SK-N-SH (cell line): Measurements from ENCODE around the gene PTPRB.

Source experiments
- CTCF ChIP-seq: fragments of 200-600 bp; sonication (generic); IDR thresholded peaks from 2 replicates; pipeline ENCODE4 v1.6.1; 2017; ENCODE audit warnings: antibody characterized with exemption, mild to moderate bottlenecking, moderate library complexity
- ELF1 ChIP-seq: IDR thresholded peaks from 2 replicates; pipeline ENCODE4 v1.4.0; 2012
- EP300 ChIP-seq, 2 experiments: IDR thresholded peaks; 2 replicates each; pipeline versions ENCODE4 v1.4.0 to v1.6.1; 2012; ENCODE audit warnings: borderline replicate concordance in 1 of 2, low read depth in 1 of 2, low read length in 1 of 2
- FOSL2 ChIP-seq: IDR thresholded peaks from 2 replicates; pipeline ENCODE4 v1.4.0; 2012; ENCODE audit warnings: low read depth, mild to moderate bottlenecking, moderate library complexity, borderline replicate concordance
- FOXM1 ChIP-seq: IDR thresholded peaks from 2 replicates; pipeline ENCODE4 v1.4.0; 2012; ENCODE audit warnings: low read depth, mild to moderate bottlenecking
- MXI1 ChIP-seq: IDR thresholded peaks from 2 replicates; pipeline ENCODE4 v1.6.1; 2012; ENCODE audit warnings: mild to moderate bottlenecking, low read depth, low read length, improper control_type of control experiment
- NFIC ChIP-seq: IDR thresholded peaks from 2 replicates; pipeline ENCODE4 v1.4.0; 2012; ENCODE audit warnings: borderline replicate concordance
- POLR2AphosphoS5 ChIP-seq: IDR thresholded peaks from 2 replicates; pipeline ENCODE4 v1.6.1; 2012; ENCODE audit warnings: low read depth, low read length
- RCOR1 ChIP-seq: fragments of 150-350 bp; IDR thresholded peaks from 2 replicates; pipeline ENCODE4 v1.6.1; 2017; ENCODE audit warnings: antibody characterized with exemption, low read length
- REST ChIP-seq: IDR thresholded peaks from 2 replicates; pipeline ENCODE4 v1.6.1; 2012; ENCODE audit warnings: mild to moderate bottlenecking, low read depth, low read length, moderate library complexity
- RFX5 ChIP-seq: IDR thresholded peaks from 2 replicates; pipeline ENCODE4 v1.6.1; 2012; ENCODE audit warnings: mild to moderate bottlenecking, improper control_type of control experiment, low read length
- SMC3 ChIP-seq: IDR thresholded peaks from 2 replicates; pipeline ENCODE4 v1.6.1; 2012; ENCODE audit warnings: low read depth, low read length, improper control_type of control experiment
- TCF12 ChIP-seq: IDR thresholded peaks from 2 replicates; pipeline ENCODE4 v1.4.0; 2012
- TF ChIP-seq, protein P1 (sequence below): IDR thresholded peaks from 2 replicates; pipeline ENCODE4 v1.4.0; 2012; ENCODE audit warnings: low read depth, borderline replicate concordance

GRCh38 chr12:70487440-70487839 lies 149.8 kb downstream of the PTPRB start:
- TF ChIP-seq RCOR1 (no peak), CTCF (no peak), RFX5 (no peak), ELF1 (no peak), EP300 (IDR thresholded peaks at IDR 0.05; ENCODE audit: borderline replicate concordance in 1 of 2, low read depth in 1 of 2, low read length in 1 of 2) (no peak), REST (no peak), FOXM1 (no peak), NFIC (no peak), FOSL2 (no peak), MXI1 (no peak), SMC3 (no peak), POLR2AphosphoS5 (no peak), TCF12 (no peak)
- TF ChIP-seq, protein P1, sequence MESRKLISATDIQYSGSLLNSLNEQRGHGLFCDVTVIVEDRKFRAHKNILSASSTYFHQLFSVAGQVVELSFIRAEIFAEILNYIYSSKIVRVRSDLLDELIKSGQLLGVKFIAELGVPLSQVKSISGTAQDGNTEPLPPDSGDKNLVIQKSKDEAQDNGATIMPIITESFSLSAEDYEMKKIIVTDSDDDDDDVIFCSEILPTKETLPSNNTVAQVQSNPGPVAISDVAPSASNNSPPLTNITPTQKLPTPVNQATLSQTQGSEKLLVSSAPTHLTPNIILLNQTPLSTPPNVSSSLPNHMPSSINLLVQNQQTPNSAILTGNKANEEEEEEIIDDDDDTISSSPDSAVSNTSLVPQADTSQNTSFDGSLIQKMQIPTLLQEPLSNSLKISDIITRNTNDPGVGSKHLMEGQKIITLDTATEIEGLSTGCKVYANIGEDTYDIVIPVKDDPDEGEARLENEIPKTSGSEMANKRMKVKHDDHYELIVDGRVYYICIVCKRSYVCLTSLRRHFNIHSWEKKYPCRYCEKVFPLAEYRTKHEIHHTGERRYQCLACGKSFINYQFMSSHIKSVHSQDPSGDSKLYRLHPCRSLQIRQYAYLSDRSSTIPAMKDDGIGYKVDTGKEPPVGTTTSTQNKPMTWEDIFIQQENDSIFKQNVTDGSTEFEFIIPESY = no peak
